ENCODE data around the gene IRF4.

IRF4 gene

DNA sequence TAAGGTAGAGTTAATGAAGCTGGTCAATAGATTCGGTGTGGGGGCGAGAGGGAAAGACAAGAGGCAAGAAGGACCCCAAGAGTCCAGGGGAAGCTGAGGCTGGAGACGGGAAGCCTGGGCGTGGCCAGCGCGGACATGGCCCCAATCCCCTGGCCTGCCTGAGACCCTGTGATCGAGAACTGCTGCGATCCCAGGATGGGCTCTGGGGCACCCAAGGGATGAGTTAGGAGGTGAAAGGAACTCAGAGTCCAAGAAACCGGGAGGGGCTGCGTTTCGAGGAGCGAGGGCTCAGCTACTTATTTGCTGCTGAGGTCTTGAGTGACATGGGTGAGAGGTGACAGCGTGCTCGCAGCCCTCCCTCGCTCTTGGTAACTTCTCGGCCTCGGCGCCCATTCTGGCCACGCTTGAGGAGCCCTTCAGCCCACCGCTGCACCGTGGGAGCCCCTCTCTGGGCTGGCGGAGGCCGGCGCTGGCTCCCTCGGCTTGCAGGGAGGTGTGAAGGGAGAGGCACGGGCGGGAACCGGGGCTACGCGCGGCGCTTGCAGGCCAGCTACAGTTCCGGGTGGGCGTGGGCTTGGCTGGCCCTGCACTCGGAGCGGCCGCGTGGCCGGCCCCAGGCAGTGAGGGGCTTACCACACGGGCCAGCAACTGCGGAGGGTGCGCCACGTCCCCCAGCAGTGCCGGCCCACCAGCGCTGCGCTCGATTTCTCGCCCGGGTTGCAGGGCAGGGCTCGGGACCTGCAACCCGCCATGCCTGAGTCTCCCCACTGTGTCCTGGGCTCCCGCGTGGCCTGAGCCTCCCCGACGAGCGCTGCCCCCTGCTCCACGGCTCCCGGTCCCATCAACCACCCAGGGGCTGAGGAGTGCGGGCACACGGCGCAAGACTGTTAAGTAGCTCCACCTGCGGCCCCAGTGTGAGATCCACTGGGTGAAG lies 58.2 kb downstream of the IRF4 start (continued):
- TF ChIP-seq RARB (CRISPR knock-in tag; IDR thresholded peaks at IDR 0.05) = no peak

DNA sequence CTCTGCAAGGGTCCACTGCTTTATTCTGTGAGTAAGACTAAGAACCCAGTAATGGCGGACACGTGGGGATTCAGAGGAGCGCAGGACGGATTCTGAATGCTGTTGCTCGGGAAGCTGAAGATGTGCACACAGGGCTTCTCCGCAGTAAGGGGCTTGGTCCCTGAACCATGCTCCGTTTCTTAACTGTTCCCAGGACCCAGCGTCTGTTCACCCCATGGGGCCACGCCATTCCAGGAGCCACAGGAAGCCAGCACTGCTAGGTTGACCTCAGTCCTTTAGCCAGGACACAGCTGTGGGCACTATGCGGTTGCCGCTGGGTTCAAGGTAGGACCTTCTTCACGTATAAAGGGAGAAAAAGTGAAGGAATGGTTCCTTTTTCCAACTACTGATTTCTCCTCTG lies 59.8 kb downstream of the IRF4 start:
- ATAC-seq = no peak

DNA sequence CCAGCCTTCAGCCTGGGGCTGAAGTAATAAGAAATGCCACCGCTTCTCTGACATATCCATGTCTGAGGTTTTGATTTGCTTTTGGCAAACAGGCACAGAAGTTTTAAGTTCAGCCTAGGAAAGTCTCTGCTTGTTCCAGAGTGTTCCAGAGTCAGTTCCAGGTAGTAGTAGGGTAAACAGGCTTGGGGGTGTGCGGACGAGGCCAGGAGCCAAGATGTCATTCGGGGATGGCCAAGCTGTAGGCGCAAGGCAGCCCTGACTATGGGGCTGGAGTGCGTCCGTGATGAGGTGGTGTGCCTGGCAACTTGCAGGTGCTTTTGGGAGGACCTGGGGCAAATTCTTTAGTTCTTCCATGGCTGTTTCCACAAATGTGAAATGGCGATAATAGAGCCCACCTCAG lies 60.3 kb downstream of the IRF4 start:
- TF ChIP-seq, protein P1, sequence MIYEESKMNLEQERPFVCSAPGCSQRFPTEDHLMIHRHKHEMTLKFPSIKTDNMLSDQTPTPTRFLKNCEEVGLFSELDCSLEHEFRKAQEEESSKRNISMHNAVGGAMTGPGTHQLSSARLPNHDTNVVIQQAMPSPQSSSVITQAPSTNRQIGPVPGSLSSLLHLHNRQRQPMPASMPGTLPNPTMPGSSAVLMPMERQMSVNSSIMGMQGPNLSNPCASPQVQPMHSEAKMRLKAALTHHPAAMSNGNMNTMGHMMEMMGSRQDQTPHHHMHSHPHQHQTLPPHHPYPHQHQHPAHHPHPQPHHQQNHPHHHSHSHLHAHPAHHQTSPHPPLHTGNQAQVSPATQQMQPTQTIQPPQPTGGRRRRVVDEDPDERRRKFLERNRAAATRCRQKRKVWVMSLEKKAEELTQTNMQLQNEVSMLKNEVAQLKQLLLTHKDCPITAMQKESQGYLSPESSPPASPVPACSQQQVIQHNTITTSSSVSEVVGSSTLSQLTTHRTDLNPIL (CRISPR knock-in tag; IDR thresholded peaks at IDR 0.05; ENCODE audit: low read depth) = no peak
- no peak for TF ChIP-seq PPARA (CRISPR knock-in tag; IDR thresholded peaks at IDR 0.05; ENCODE audit: borderline replicate concordance)
- TF ChIP-seq CSRNP3 (CRISPR knock-in tag; IDR thresholded peaks at IDR 0.05) = no peak
- no peak for TF ChIP-seq SNAI2 (CRISPR knock-in tag; IDR thresholded peaks at IDR 0.05)
- TF ChIP-seq BACH2 (CRISPR knock-in tag; IDR thresholded peaks at IDR 0.05; ENCODE audit: borderline replicate concordance) = no peak
- no peak for TF ChIP-seq ZC3H10 (CRISPR knock-in tag; IDR thresholded peaks at IDR 0.05)
- TF ChIP-seq ZFP3 (CRISPR knock-in tag; IDR thresholded peaks at IDR 0.05) = no peak
- TF ChIP-seq RARB (CRISPR knock-in tag; IDR thresholded peaks at IDR 0.05) = no peak
- TF ChIP-seq, protein P2, sequence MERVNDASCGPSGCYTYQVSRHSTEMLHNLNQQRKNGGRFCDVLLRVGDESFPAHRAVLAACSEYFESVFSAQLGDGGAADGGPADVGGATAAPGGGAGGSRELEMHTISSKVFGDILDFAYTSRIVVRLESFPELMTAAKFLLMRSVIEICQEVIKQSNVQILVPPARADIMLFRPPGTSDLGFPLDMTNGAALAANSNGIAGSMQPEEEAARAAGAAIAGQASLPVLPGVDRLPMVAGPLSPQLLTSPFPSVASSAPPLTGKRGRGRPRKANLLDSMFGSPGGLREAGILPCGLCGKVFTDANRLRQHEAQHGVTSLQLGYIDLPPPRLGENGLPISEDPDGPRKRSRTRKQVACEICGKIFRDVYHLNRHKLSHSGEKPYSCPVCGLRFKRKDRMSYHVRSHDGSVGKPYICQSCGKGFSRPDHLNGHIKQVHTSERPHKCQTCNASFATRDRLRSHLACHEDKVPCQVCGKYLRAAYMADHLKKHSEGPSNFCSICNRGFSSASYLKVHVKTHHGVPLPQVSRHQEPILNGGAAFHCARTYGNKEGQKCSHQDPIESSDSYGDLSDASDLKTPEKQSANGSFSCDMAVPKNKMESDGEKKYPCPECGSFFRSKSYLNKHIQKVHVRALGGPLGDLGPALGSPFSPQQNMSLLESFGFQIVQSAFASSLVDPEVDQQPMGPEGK (CRISPR knock-in tag; IDR thresholded peaks at IDR 0.05; ENCODE audit: borderline replicate concordance) = no peak
- TF ChIP-seq, protein P3, sequence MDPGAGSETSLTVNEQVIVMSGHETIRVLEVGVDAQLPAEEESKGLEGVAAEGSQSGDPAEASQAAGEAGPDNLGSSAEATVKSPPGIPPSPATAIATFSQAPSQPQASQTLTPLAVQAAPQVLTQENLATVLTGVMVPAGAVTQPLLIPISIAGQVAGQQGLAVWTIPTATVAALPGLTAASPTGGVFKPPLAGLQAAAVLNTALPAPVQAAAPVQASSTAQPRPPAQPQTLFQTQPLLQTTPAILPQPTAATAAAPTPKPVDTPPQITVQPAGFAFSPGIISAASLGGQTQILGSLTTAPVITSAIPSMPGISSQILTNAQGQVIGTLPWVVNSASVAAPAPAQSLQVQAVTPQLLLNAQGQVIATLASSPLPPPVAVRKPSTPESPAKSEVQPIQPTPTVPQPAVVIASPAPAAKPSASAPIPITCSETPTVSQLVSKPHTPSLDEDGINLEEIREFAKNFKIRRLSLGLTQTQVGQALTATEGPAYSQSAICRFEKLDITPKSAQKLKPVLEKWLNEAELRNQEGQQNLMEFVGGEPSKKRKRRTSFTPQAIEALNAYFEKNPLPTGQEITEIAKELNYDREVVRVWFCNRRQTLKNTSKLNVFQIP (CRISPR knock-in tag; IDR thresholded peaks at IDR 0.05; ENCODE audit: borderline replicate concordance, low read depth) = no peak
- TF ChIP-seq CSDC2 (CRISPR knock-in tag; IDR thresholded peaks at IDR 0.05) = no peak
- no peak for TF ChIP-seq ZNF8 (CRISPR knock-in tag; IDR thresholded peaks at IDR 0.05)
- TF ChIP-seq ARNTL (CRISPR knock-in tag; IDR thresholded peaks at IDR 0.05; ENCODE audit: borderline replicate concordance, low read depth) = no peak
- no peak for TF ChIP-seq TOX (CRISPR knock-in tag; IDR thresholded peaks at IDR 0.05; ENCODE audit: borderline replicate concordance)
- no peak for ATAC-seq

More for the DNA sequence above, 59.8 kb downstream of the IRF4 start:
- no peak for TF ChIP-seq CSRNP3 (CRISPR knock-in tag; IDR thresholded peaks at IDR 0.05)
- no peak for TF ChIP-seq TSHZ2 (CRISPR knock-in tag; IDR thresholded peaks at IDR 0.05)
- no peak for TF ChIP-seq ZC3H10 (CRISPR knock-in tag; IDR thresholded peaks at IDR 0.05)
- no peak for TF ChIP-seq ZFP3 (CRISPR knock-in tag; IDR thresholded peaks at IDR 0.05)
- TF ChIP-seq ESRRG (CRISPR knock-in tag; IDR thresholded peaks at IDR 0.05) = no peak
- TF ChIP-seq, protein P2 (CRISPR knock-in tag; IDR thresholded peaks at IDR 0.05; ENCODE audit: borderline replicate concordance) = no peak
- TF ChIP-seq PPARA (CRISPR knock-in tag; IDR thresholded peaks at IDR 0.05; ENCODE audit: borderline replicate concordance) = no peak

Data from SK-N-SH treated with all-trans-retinoic acid at 6 μM for 48 hours (cell line).